Ovary (tissue), 9 donors: ENCODE data around the gene NAA15. TPM values are rescaled to one million over a fixed set of nuclear protein-coding genes. Genes with fewer than 3 reads are reported as not detected.

Source experiments
- DNase-seq, 5 donors: peaks; one replicate each; pipeline ENCODE4 v3.0.0-alpha.2; 2019 to 2020
- H3K27ac ChIP-seq, 2 donors: fragments of 200-600 bp; one replicate each; pipeline versions ENCODE4 v1.5.1 to v1.8.0; 2019 to 2022
- H3K27me3 ChIP-seq: fragments of 200-600 bp; one replicate; pipeline ENCODE4 v1.8.0; 2022
- H3K36me3 ChIP-seq: fragments of 200-600 bp; sonication (generic); one replicate; pipeline ENCODE4 v1.5.1; 2019
- H3K4me1 ChIP-seq: one replicate; pipeline ENCODE4 v1.8.1; 2013; ENCODE audit warnings: mild to moderate bottlenecking, moderate library complexity; ENCODE audit not compliant: insufficient read depth
- H3K4me3 ChIP-seq: fragments of 200-600 bp; sonication (generic); one replicate; pipeline ENCODE4 v1.5.1; 2017
- H3K9me3 ChIP-seq, 2 donors: fragments of 200-600 bp in 1 of 2; sonication (generic) in 1 of 2; one replicate each; pipeline versions ENCODE4 v1.5.1 to v1.8.1; 2013 to 2019; ENCODE audit warnings: mild to moderate bottlenecking in 1 of 2, moderate library complexity in 1 of 2
- EP300 ChIP-seq: sonication (generic); formaldehyde crosslinking; IDR thresholded peaks from one replicate; pipeline ENCODE4 v1.6.1; 2017; ENCODE audit warnings: antibody characterized with exemption
- POLR2A ChIP-seq: fragments of 450-650 bp; IDR thresholded peaks from one replicate; pipeline ENCODE4 v1.6.1; 2017; ENCODE audit warnings: antibody characterized with exemption, mild to moderate bottlenecking, moderate library complexity
- WGBS, 3 donors: extraction: QIAGEN DNeasy Blood & Tissue Kit in 1 of 3; methylation state at CpG; one replicate each; pipeline versions ENCODE4 v1.1.5 to v1.1.7; 2013 to 2017; 5-methylcytosine and 5-hydroxymethylcytosine counted together
- intact Hi-C, 4 donors: fragments of 100-400 bp; cut with DNase I; formaldehyde crosslinking; loops; one replicate each; pipeline versions ENCODE4 v1.11.0 to v1.15.1; 2022 to 2023
- polyA plus RNA-seq, 2 donors: library from polyadenylated mRNA; stranded (reverse); fragments of 200-250 nt in 1 of 2; fragments of 350-450 nt in 1 of 2; fragmentation: Illumina TruSeq in 1 of 2; extraction: RNeasy Lipid Tissue Mini Kit (QIAGEN cat#74804) in 1 of 2; gene quantifications; one replicate each; pipeline ENCODE4 v1.2.3, GENCODE V29; 2013 to 2014
- total RNA-seq, 7 donors: library from RNA; depleted of rRNA in 2 of 7; stranded (reverse); fragments of >200 nt in 2 of 7; fragmentation: NEBNext Ultra II Directional in 3 of 7; extraction: Animal tissue kit (Norgen Biotek cat#: 25700) in 3 of 7; gene quantifications; one replicate each; pipeline versions ENCODE4 v1.1.0 to v1.2.4, GENCODE V29; 2016 to 2023
- TF ChIP-seq, protein P1 (sequence below), 3 donors: fragments of 450-650 bp in 2 of 3; fragments of 200-600 bp in 1 of 3; IDR thresholded peaks; one replicate each; pipeline versions ENCODE4 v1.5.1 to v1.8.0; 2016 to 2022; ENCODE audit warnings: antibody characterized with exemption in 3 of 3, mild to moderate bottlenecking in 1 of 3
- donor health status: DM: no; HTN: no; CAD: no; lungs with moderate emphysema.
- donor health status: DM: no; HTN: no; CAD: no.
- donor health status: Bipolar disorder and iron deficiency.
- donor health status: DM: yes; HTN: yes; CAD: no.
- donor health status: DM: no; HTN: no; CAD: no.
- donor health status: DM: yes; HTN: yes; CAD: no.

Gene NAA15
- total and polyA plus RNA-seq, 9 donors, result 7.1 to 50.8 (median 35.2) TPM

DNA sequence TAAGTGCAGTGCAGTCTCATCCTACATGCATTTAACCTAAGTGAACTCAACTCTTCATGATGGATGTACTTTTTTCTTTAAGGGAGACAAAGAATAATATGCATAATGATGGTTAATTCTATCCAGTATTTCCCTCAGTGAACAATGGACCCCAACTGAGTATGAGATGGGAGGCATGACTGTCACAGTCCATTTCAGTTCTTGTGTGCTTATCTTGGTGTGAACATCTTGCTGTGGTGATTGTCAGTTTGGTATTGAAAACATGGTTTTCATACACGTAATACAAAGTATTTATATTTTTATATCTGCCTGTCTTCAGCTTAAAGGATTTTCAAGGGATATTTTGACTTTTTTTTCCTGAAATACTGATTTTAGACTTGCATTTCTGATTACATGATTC is 72.9 kb downstream of the NAA15 start:
- no peak overlapping the region for H3K27ac ChIP-seq
- no peaks in the 10 kb centered on the region for H3K9me3 ChIP-seq
- H3K4me3 ChIP-seq, result no peak overlapping the region
- 87 to 94% (median 94%) methylated on average over 1 of the region's 1 CpG for WGBS, 3 donors
- no peaks in the 10 kb centered on the region for H3K36me3 ChIP-seq
- no peaks in the 10 kb centered on the region for H3K27me3 ChIP-seq
- H3K4me1 ChIP-seq, result no peaks in the 10 kb centered on the region
- intact Hi-C loops, result no loop called here
- DNase-seq, result no peak
- TF ChIP-seq EP300, result no peak
- no peak for TF ChIP-seq POLR2A
- TF ChIP-seq, protein P1, sequence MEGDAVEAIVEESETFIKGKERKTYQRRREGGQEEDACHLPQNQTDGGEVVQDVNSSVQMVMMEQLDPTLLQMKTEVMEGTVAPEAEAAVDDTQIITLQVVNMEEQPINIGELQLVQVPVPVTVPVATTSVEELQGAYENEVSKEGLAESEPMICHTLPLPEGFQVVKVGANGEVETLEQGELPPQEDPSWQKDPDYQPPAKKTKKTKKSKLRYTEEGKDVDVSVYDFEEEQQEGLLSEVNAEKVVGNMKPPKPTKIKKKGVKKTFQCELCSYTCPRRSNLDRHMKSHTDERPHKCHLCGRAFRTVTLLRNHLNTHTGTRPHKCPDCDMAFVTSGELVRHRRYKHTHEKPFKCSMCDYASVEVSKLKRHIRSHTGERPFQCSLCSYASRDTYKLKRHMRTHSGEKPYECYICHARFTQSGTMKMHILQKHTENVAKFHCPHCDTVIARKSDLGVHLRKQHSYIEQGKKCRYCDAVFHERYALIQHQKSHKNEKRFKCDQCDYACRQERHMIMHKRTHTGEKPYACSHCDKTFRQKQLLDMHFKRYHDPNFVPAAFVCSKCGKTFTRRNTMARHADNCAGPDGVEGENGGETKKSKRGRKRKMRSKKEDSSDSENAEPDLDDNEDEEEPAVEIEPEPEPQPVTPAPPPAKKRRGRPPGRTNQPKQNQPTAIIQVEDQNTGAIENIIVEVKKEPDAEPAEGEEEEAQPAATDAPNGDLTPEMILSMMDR (IDR thresholded peaks at IDR 0.05), result no peak

DNA sequence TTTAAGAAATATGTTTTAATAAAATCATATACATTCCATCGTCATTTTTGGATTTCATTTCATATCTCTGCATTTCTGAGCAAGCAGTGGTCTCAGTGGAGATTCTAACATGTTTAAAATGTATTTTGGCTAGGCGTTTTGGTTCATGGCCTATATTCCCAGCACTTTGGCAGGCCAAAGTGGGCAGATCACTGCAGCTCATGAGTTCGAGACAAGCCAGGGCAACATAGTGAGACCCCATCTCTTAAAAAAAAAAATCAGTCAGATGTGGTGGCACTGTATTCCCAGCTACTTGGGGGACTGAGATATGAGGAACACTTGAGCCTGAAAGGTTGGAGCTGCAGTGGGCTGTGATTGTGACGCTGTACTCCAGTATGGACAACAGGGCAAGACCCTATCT is 85.1 kb downstream of the NAA15 start:
- TF ChIP-seq EP300, result no peak
- no peak for TF ChIP-seq POLR2A
- TF ChIP-seq, protein P1 (IDR thresholded peaks at IDR 0.05), result no peak
- 95 to 100% (median 97%) methylated on average over 4 of the region's 4 CpGs for WGBS, 3 donors
- Histone ChIP-seq H3K4me1 (no peaks in the 10 kb centered on the region), H3K27ac (no peak overlapping the region), H3K36me3 (no peaks in the 10 kb centered on the region), H3K27me3 (no peaks in the 10 kb centered on the region), H3K4me3 (no peak overlapping the region), H3K9me3 (no peaks in the 10 kb centered on the region)
- intact Hi-C loops, result no loop called here
- DNase-seq, result no peak

DNA sequence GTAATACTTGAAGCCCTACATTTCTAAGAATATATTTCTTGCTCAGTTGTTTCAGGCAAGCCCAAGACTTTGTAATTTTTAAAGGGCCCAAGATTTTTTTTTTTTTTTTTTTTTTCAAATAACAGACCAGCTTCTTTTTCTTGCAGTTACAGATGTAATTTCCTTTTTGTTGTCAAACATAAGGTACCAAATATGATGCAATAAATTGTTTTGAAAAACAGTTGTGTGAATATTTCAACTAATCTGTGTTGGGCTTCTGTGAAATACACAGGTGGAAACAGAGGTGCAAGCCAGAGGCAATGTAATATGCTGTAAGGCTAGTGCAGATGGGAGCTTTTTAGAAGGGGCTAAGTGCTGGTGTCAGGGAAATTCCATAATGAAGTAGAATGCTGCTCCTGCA is 87.8 kb downstream of the NAA15 start:
- Histone ChIP-seq H3K36me3 (no peaks in the 10 kb centered on the region), H3K4me3 (no peak overlapping the region), H3K27me3 (no peaks in the 10 kb centered on the region), H3K9me3 (no peaks in the 10 kb centered on the region), H3K27ac (no peak overlapping the region), H3K4me1 (no peaks in the 10 kb centered on the region)
- TF ChIP-seq EP300, result no peak
- TF ChIP-seq POLR2A, result no peak
- TF ChIP-seq, protein P1 (IDR thresholded peaks at IDR 0.05), result no peak
- no peak for DNase-seq
- intact Hi-C loops, result no loop called here

- intact Hi-C loops, result no loop called here
- WGBS, 3 donors, result 92 to 97% (median 97%) methylated on average over 1 of the region's 1 CpG
- Histone ChIP-seq H3K9me3 (no peaks in the 10 kb centered on the region), H3K4me1 (no peaks in the 10 kb centered on the region), H3K27me3 (no peaks in the 10 kb centered on the region), H3K27ac (no peak overlapping the region), H3K4me3 (no peak overlapping the region), H3K36me3 (no peaks in the 10 kb centered on the region)
- DNase-seq, result no peak
- TF ChIP-seq EP300, result no peak
- no peak for TF ChIP-seq POLR2A
Measured at GRCh38 chr4:139389991-139390390, 88.7 kb downstream of the NAA15 start.

- WGBS, 3 donors, result 89 to 96% (median 90%) methylated on average over 2 of the region's 2 CpGs
- H3K9me3 ChIP-seq, result no peaks in the 10 kb centered on the region
- intact Hi-C loops, result no loop called here
- H3K36me3 ChIP-seq, result no peaks in the 10 kb centered on the region
- no peaks in the 10 kb centered on the region for H3K4me1 ChIP-seq
- TF ChIP-seq EP300, result no peak
- no peak for TF ChIP-seq POLR2A
- TF ChIP-seq, protein P1 (IDR thresholded peaks at IDR 0.05), result no peak
- H3K4me3 ChIP-seq, result no peak overlapping the region
- H3K27ac ChIP-seq, result no peak overlapping the region
- no peaks in the 10 kb centered on the region for H3K27me3 ChIP-seq
- no peak for DNase-seq
Measured at GRCh38 chr4:139391731-139392130, 90.4 kb downstream of the NAA15 start.
